IMR-90 (cell line): ENCODE results near the gene OSBPL6.

Source experiments
- BHLHE40 ChIP-seq: fragments of 150-350 bp; IDR thresholded peaks from 2 replicates; pipeline ENCODE4 v1.6.1; 2016; ENCODE audit warnings: mild to moderate bottlenecking, low read depth, low read length
- CHD1 ChIP-seq: IDR thresholded peaks from 2 replicates; pipeline ENCODE4 v1.6.1; 2012; ENCODE audit warnings: low read depth, low read length, improper control_type of control experiment
- CTCF ChIP-seq: conservative IDR thresholded peaks from 2 replicates; pipeline ENCODE4 v1.5.1; 2012; ENCODE audit warnings: mild to moderate bottlenecking, low read depth, low read length, improper control_type of control experiment
- ELK1 ChIP-seq: fragments of 150-350 bp; IDR thresholded peaks from 2 replicates; pipeline ENCODE4 v1.6.1; 2016; ENCODE audit warnings: low read depth, mild to moderate bottlenecking, low read length, moderate library complexity, borderline replicate concordance
- FOS ChIP-seq: fragments of 150-350 bp; IDR thresholded peaks from 2 replicates; pipeline ENCODE4 v1.6.1; 2016; ENCODE audit warnings: low read depth, low read length
- POLR2A ChIP-seq: IDR thresholded peaks from 2 replicates; pipeline ENCODE4 v1.6.1; 2012; ENCODE audit warnings: mild to moderate bottlenecking, low read depth, low read length
- RAD21 ChIP-seq: IDR thresholded peaks from 2 replicates; pipeline ENCODE4 v1.6.1; 2012; ENCODE audit warnings: low read length, improper control_type of control experiment
- RFX5 ChIP-seq: IDR thresholded peaks from 2 replicates; pipeline ENCODE4 v1.8.0; 2012; ENCODE audit warnings: low read depth, mild to moderate bottlenecking, low read length, moderate library complexity
- USF2 ChIP-seq: fragments of 150-350 bp; IDR thresholded peaks from 2 replicates; pipeline ENCODE4 v1.6.1; 2017; ENCODE audit warnings: mild to moderate bottlenecking, antibody characterized with exemption, low read length, low read depth

GRCh38 chr2:178394859-178395258 lies 200.5 kb downstream of the OSBPL6 start:
- TF ChIP-seq CTCF (no peak), RAD21 (no peak), POLR2A (no peak), CHD1 (no peak), USF2 (no peak), ELK1 (no peak), RFX5 (no peak), BHLHE40 (no peak), FOS (no peak)
